Non-pigmented ciliary epithelial cell (primary cell): ENCODE data around the gene COLQ.

Source experiments
- DNase-seq: peaks from one replicate; pipeline ENCODE4 v3.0.0-alpha.2; 2010; ENCODE audit warnings: low read depth

The COLQ gene

GRCh38 chr3:15520185-15520584, 1.3 kb downstream of the COLQ start:
- no peak for DNase-seq

GRCh38 chr3:15519096-15519495, 2.4 kb downstream of the COLQ start:
- DNase-seq, result no peak

- DNase-seq, result no peak
These were observed 6.7 kb downstream of the COLQ start for GRCh38 chr3:15514663-15515340.

GRCh38 chr3:15513810-15514662, 7.5 kb downstream of the COLQ start:
- DNase-seq, result no peak

GRCh38 chr3:15513116-15513515, 8.4 kb downstream of the COLQ start:
- DNase-seq, result no peak

GRCh38 chr3:15512166-15512565, 9.3 kb downstream of the COLQ start:
- DNase-seq, result no peak

GRCh38 chr3:15511156-15511555, 10.3 kb downstream of the COLQ start:
- DNase-seq, result no peak

GRCh38 chr3:15510493-15510892, 11.0 kb downstream of the COLQ start:
- DNase-seq, result no peak

- DNase-seq, result no peak
These were observed 14.9 kb downstream of the COLQ start for GRCh38 chr3:15506571-15506970.

GRCh38 chr3:15505479-15506165, 15.9 kb downstream of the COLQ start:
- no peak for DNase-seq

GRCh38 chr3:15502616-15503015, 18.9 kb downstream of the COLQ start:
- no peak for DNase-seq

- DNase-seq, result no peak
These were observed 20.4 kb downstream of the COLQ start for GRCh38 chr3:15501126-15501525.

GRCh38 chr3:15500107-15500724, 21.3 kb downstream of the COLQ start:
- no peak for DNase-seq

- DNase-seq, result no peak
These were observed 22.0 kb downstream of the COLQ start for GRCh38 chr3:15499536-15499935.

GRCh38 chr3:15498431-15499214, 22.9 kb downstream of the COLQ start:
- no peak for DNase-seq

- no peak for DNase-seq
These were observed 23.5 kb downstream of the COLQ start for GRCh38 chr3:15497964-15498363.

- DNase-seq, result no peak
These were observed 25.2 kb downstream of the COLQ start for GRCh38 chr3:15496341-15496664.

- DNase-seq, result no peak
These were observed 25.8 kb downstream of the COLQ start for GRCh38 chr3:15495461-15496340.

- no peak for DNase-seq
These were observed 28.1 kb downstream of the COLQ start for GRCh38 chr3:15493436-15493835.

GRCh38 chr3:15492847-15493360, 28.6 kb downstream of the COLQ start:
- DNase-seq, result no peak

- DNase-seq, result no peak
These were observed 30.4 kb downstream of the COLQ start for GRCh38 chr3:15491143-15491542.
